ENCODE data around the gene SOX6. TPM values are rescaled to one million over a fixed set of nuclear protein-coding genes. Genes with fewer than 3 reads are reported as not detected.

SOX6 gene
- polyA plus RNA-seq, 1 of the 3 experiments (the other 2 are of a cell fraction), result 0.03 TPM

- no peaks in the 10 kb centered on the region for H4K20me1 ChIP-seq (ENCODE audit: insufficient read depth)
- no peak for DNase-seq
- no peaks in the 10 kb centered on the region for H3K27me3 ChIP-seq (ENCODE audit: insufficient read depth)
- no peak overlapping the region for H2AFZ ChIP-seq (ENCODE audit: low read depth)
- no peak overlapping the region for H3K4me2 ChIP-seq
- POLR2A ChIA-PET, result no interaction called here
- H3K79me2 ChIP-seq (ENCODE audit: insufficient read depth), result no peaks in the 10 kb centered on the region
- H3F3A ChIP-seq (replicated peaks; ENCODE audit: insufficient read depth), result no peaks in the 10 kb centered on the region
- no peak overlapping the region for H3K4me3 ChIP-seq (ENCODE audit: low read depth in 2 of 2, low read length in 1 of 2)
- H3K27ac ChIP-seq (ENCODE audit: low read depth in 2 of 2, low read length in 1 of 2), result no peak overlapping the region
- peaks cover 0 to 4% of the 10 kb centered on the region in 2 experiments; a peak in 2 of 4 replicates for H3K4me1 ChIP-seq (ENCODE audit: control insufficient read depth in 1 of 2, insufficient read depth in 2 of 2, low read depth in 1 of 2, low read length in 1 of 2)
- no peak for TF ChIP-seq YY1 (IDR thresholded peaks at IDR 0.05; ENCODE audit: low read depth)
- no peak for TF ChIP-seq REST (IDR thresholded peaks at IDR 0.05; ENCODE audit: low read depth, low read length)
- no peak for TF ChIP-seq RXRA (IDR thresholded peaks at IDR 0.05; ENCODE audit: borderline replicate concordance, low read depth)
- no peak for TF ChIP-seq EP300 (IDR thresholded peaks at IDR 0.05; ENCODE audit: borderline replicate concordance in 1 of 2, low read depth in 1 of 2, low read length in 1 of 2)
- no peak for TF ChIP-seq CHD2 (IDR thresholded peaks at IDR 0.05; ENCODE audit: low read length, partially characterized antibody)
- no peak for TF ChIP-seq ELF1 (IDR thresholded peaks at IDR 0.05)
- TF ChIP-seq MXI1 (IDR thresholded peaks at IDR 0.05; ENCODE audit: low read depth, low read length), result no peak
- TF ChIP-seq, protein P1, sequence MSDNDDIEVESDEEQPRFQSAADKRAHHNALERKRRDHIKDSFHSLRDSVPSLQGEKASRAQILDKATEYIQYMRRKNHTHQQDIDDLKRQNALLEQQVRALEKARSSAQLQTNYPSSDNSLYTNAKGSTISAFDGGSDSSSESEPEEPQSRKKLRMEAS (IDR thresholded peaks at IDR 0.05; ENCODE audit: low read depth), result no peak
- TF ChIP-seq JUND (IDR thresholded peaks at IDR 0.05), result no peak
- no peak for TF ChIP-seq IRF3 (IDR thresholded peaks at IDR 0.05; ENCODE audit: low read depth, low read length)
- TF ChIP-seq GABPA (IDR thresholded peaks at IDR 0.05; ENCODE audit: low read depth), result no peak
- TF ChIP-seq TAF1 (IDR thresholded peaks at IDR 0.05; ENCODE audit: borderline replicate concordance, low read depth, low read length), result no peak
- TF ChIP-seq MEF2A (IDR thresholded peaks at IDR 0.05; ENCODE audit: borderline replicate concordance, low read depth), result no peak
- no peak for TF ChIP-seq NFIC (IDR thresholded peaks at IDR 0.05; ENCODE audit: borderline replicate concordance)
- no peak for TF ChIP-seq POLR2AphosphoS5 (IDR thresholded peaks at IDR 0.05; ENCODE audit: low read depth, low read length)
- TF ChIP-seq ZBTB33 (IDR thresholded peaks at IDR 0.05; ENCODE audit: borderline replicate concordance, low read depth), result no peak
- no peak for TF ChIP-seq SMC3 (IDR thresholded peaks at IDR 0.05; ENCODE audit: low read depth, low read length)
- TF ChIP-seq FOXM1 (IDR thresholded peaks at IDR 0.05; ENCODE audit: low read depth), result no peak
- WGBS (ENCODE audit: low lambda C conversion rate), result 52% methylated on average over 2 of the region's 2 CpGs
- H3K9me3 ChIP-seq, result no peaks in the 10 kb centered on the region
- H3K9me2 ChIP-seq, result no peaks in the 10 kb centered on the region
- no peak overlapping the region for H3K9ac ChIP-seq
- H3K36me3 ChIP-seq (replicated peaks in 1 of 2; ENCODE audit: control insufficient read depth in 1 of 2, insufficient read depth in 2 of 2, low read length in 1 of 2), result no peaks in the 10 kb centered on the region
- CTCF ChIA-PET, result interaction anchor here (1.0 kb wide), 1 partner anchor 12 kb away, joined by 3 read pairs; no protein-coding TSS in a partner anchor
Observed at GRCh38 chr11:16301462-16301861, 54.9 kb downstream of the SOX6 start.

All from SK-N-SH (cell line).